C4-2B (cell line): Measurements from ENCODE around the gene DAAM1.

Source experiments
- CTCF ChIP-seq: fragments of 450-650 bp; conservative IDR thresholded peaks from 2 replicates; pipeline ENCODE4 v1.5.1; 2017; ENCODE audit warnings: mild to moderate bottlenecking
- ZFX ChIP-seq: fragments of 450-650 bp; IDR thresholded peaks from 2 replicates; pipeline ENCODE4 v1.6.1; 2017

GRCh38 chr14:59294662-59294992 is 106.2 kb downstream of the DAAM1 start:
- TF ChIP-seq CTCF (no peak), ZFX (no peak)
